GM23338 (cell line): ENCODE data around the gene KIAA0753. TPM values are rescaled to one million over a fixed set of nuclear protein-coding genes. Genes with fewer than 3 reads are reported as not detected.

ENCODE experiments used
- ATAC-seq: fragments of 200-7000 bp; cut with Tn5 transposase; 3 replicates; pipeline ENCODE4 v1.9.1; 2020
- DNase-seq: peaks from one replicate; pipeline ENCODE4 v3.0.0-alpha.2; 2015; ENCODE audit warnings: low spot score
- H2AFZ ChIP-seq: fragments of 200-600 bp; sonication (generic); 2 replicates; pipeline ENCODE4 v1.8.0; 2016; ENCODE audit warnings: antibody characterized with exemption, mild to moderate bottlenecking, moderate library complexity
- H3F3A ChIP-seq: fragments of 200-600 bp; sonication (generic); replicated peaks from 2 replicates; pipeline ENCODE4 v1.8.0; 2017; ENCODE audit warnings: antibody characterized with exemption, mixed run types, low read depth
- H3K27ac ChIP-seq: fragments of 200-600 bp; sonication (generic); 2 replicates; pipeline ENCODE4 v1.6.1; 2016; ENCODE audit warnings: low read depth
- H3K27me3 ChIP-seq: fragments of 200-600 bp; sonication (generic); 2 replicates; pipeline ENCODE4 v1.8.0; 2016; ENCODE audit warnings: mild to moderate bottlenecking, mixed run types, moderate library complexity; ENCODE audit not compliant: insufficient read depth
- H3K36me3 ChIP-seq: fragments of 200-600 bp; sonication (generic); 2 replicates; pipeline ENCODE4 v1.8.0; 2016; ENCODE audit warnings: mild to moderate bottlenecking; ENCODE audit not compliant: insufficient read depth
- H3K4me1 ChIP-seq: fragments of 200-600 bp; sonication (generic); 2 replicates; pipeline ENCODE4 v1.8.0; 2016; ENCODE audit warnings: mild to moderate bottlenecking, moderate library complexity; ENCODE audit not compliant: insufficient read depth
- H3K4me2 ChIP-seq: fragments of 200-600 bp; sonication (generic); 2 replicates; pipeline ENCODE4 v1.7.1; 2017; ENCODE audit warnings: mixed run types
- H3K4me3 ChIP-seq: fragments of 200-600 bp; sonication (generic); 2 replicates; pipeline ENCODE4 v1.6.1; 2016; ENCODE audit warnings: mixed run types
- H3K79me2 ChIP-seq: fragments of 200-600 bp; sonication (generic); replicated peaks from 2 replicates; pipeline ENCODE4 v1.8.0; 2017; ENCODE audit warnings: mild to moderate bottlenecking; ENCODE audit not compliant: insufficient read depth
- H3K9me2 ChIP-seq: fragments of 200-600 bp; sonication (generic); 2 replicates; pipeline ENCODE4 v1.8.0; 2017; ENCODE audit not compliant: insufficient read depth
- H4K20me1 ChIP-seq: fragments of 200-600 bp; sonication (generic); replicated peaks from 2 replicates; pipeline ENCODE4 v1.8.0; 2017; ENCODE audit warnings: mild to moderate bottlenecking; ENCODE audit not compliant: insufficient read depth
- H3K27ac Mint-ChIP-seq: 2 replicates; pipeline ENCODE4 v1.8.0; 2020; ENCODE audit warnings: inconsistent platforms, mild to moderate bottlenecking, moderate library complexity, mixed read lengths
- H3K27me3 Mint-ChIP-seq: 3 replicates; pipeline ENCODE4 v1.8.0; 2022; ENCODE audit warnings: low read depth, mild to moderate bottlenecking, moderate library complexity, mixed read lengths, inconsistent platforms; ENCODE audit not compliant: insufficient read depth, poor library complexity
- H3K36me3 Mint-ChIP-seq: 3 replicates; pipeline ENCODE4 v1.8.0; 2021; ENCODE audit warnings: low read depth, mild to moderate bottlenecking, inconsistent platforms, moderate library complexity, mixed read lengths
- H3K4me1 Mint-ChIP-seq: 3 replicates; pipeline ENCODE4 v1.8.0; 2020; ENCODE audit warnings: mild to moderate bottlenecking, inconsistent platforms, mixed read lengths
- H3K4me3 Mint-ChIP-seq: 3 replicates; pipeline ENCODE4 v1.8.0; 2021; ENCODE audit warnings: moderate library complexity, mild to moderate bottlenecking, inconsistent platforms, mixed read lengths
- H3K9me3 Mint-ChIP-seq: 3 replicates; pipeline ENCODE4 v1.8.0; 2020; ENCODE audit warnings: moderate library complexity, mild to moderate bottlenecking, inconsistent platforms, mixed read lengths
- CREB1 ChIP-seq: fragments of 250-450 bp; sonication (Bioruptor Pico); IDR thresholded peaks from 2 replicates; pipeline ENCODE4 v1.5.0; 2020; ENCODE audit warnings: low read depth, mild to moderate bottlenecking, moderate library complexity
- EZH2 ChIP-seq: fragments of 200-600 bp; sonication (generic); IDR thresholded peaks from one replicate; pipeline ENCODE4 v1.8.0; 2017; ENCODE audit warnings: antibody characterized with exemption, mild to moderate bottlenecking, low read depth; ENCODE audit not compliant: unreplicated experiment
- EZH2phosphoT487 ChIP-seq: fragments of 200-600 bp; sonication (generic); IDR thresholded peaks from one replicate; pipeline ENCODE4 v1.8.1; 2018; ENCODE audit warnings: antibody characterized with exemption; ENCODE audit not compliant: unreplicated experiment
- JUNB ChIP-seq: IDR thresholded peaks from one replicate; pipeline ENCODE4 v1.6.1; 2016; ENCODE audit warnings: antibody characterized with exemption; ENCODE audit not compliant: unreplicated experiment
- NANOG ChIP-seq: IDR thresholded peaks from 2 replicates; pipeline ENCODE4 v1.6.1; 2016; ENCODE audit warnings: antibody characterized with exemption, borderline replicate concordance
- POLR2AphosphoS5 ChIP-seq: IDR thresholded peaks from 2 replicates; pipeline ENCODE4 v1.6.1; 2016; ENCODE audit warnings: antibody characterized with exemption, low read depth
- STAT1 ChIP-seq: IDR thresholded peaks from one replicate; pipeline ENCODE4 v1.6.1; 2016; ENCODE audit warnings: antibody characterized with exemption; ENCODE audit not compliant: unreplicated experiment
- ZNF114 ChIP-seq: fragments of 250-450 bp; sonication (Bioruptor Pico); IDR thresholded peaks from 2 replicates; pipeline ENCODE4 v1.5.0; 2020; ENCODE audit warnings: mild to moderate bottlenecking, moderate library complexity
- ZNF331 ChIP-seq: fragments of 250-450 bp; sonication (Bioruptor Pico); IDR thresholded peaks from 2 replicates; pipeline ENCODE4 v1.5.0; 2020; ENCODE audit warnings: low read depth, mild to moderate bottlenecking, moderate library complexity
- polyA plus RNA-seq: library from polyadenylated mRNA; unstranded; fragments of >200 nt; fragmentation: Nextera tagmentation; extraction: Ambion mirVana; gene quantifications from 2 replicates; pipeline ENCODE4 v1.2.1, GENCODE V29; 2016
- total RNA-seq: library from RNA; depleted of rRNA; stranded (reverse); fragments of >200 nt; shearing (Covaris generic); gene quantifications from 2 replicates; pipeline ENCODE4 v1.2.3, GENCODE V29; 2014
- TF ChIP-seq, protein P1 (sequence below): IDR thresholded peaks from one replicate; pipeline ENCODE4 v1.6.1; 2018; ENCODE audit warnings: antibody characterized with exemption; ENCODE audit not compliant: unreplicated experiment
- TF ChIP-seq, protein P2 (sequence below): IDR thresholded peaks from 2 replicates; pipeline ENCODE4 v1.6.1; 2016; ENCODE audit warnings: antibody characterized with exemption
- TF ChIP-seq, protein P3 (sequence below): fragments of 250-450 bp; sonication (Bioruptor Pico); IDR thresholded peaks from 2 replicates; pipeline ENCODE4 v1.5.0; 2020; ENCODE audit warnings: mild to moderate bottlenecking, moderate library complexity
- TF ChIP-seq, protein P4 (sequence below), 2 experiments: fragments of 200-600 bp in 1 of 2; sonication (generic) in 1 of 2; conservative IDR thresholded peaks; 2 replicates each; pipeline versions ENCODE4 v1.5.1 to v1.6.1; 2016 to 2017; ENCODE audit warnings: antibody characterized with exemption in 2 of 2, low read depth in 2 of 2, mild to moderate bottlenecking in 2 of 2, moderate library complexity in 1 of 2

The KIAA0753 gene
- total and polyA plus RNA-seq, 2 experiments from 2014 or later = 6.0 to 27.8 TPM

- Histone ChIP-seq H3F3A (0 out of 2 replicates have a peak, but pooled peaks cover 3% of the 10 kb centered on the region), H3K36me3 (no peaks in the 10 kb centered on the region), H3K27me3 (peaks cover 38% of the 10 kb centered on the region), H3K9me2 (no peaks in the 10 kb centered on the region), H3K79me2 (no peaks in the 10 kb centered on the region), H3K27ac (no peak overlapping the region), H3K4me1 (peaks cover 2% of the 10 kb centered on the region; the same call in 1 of the 2 replicates), H2AFZ (no peak overlapping the region), H3K4me2 (no peak overlapping the region), H4K20me1 (no peaks in the 10 kb centered on the region), H3K4me3 (no peak overlapping the region)
- H3K27me3 Mint-ChIP-seq = peaks cover 26% of the 10 kb centered on the region
- DNase-seq (no peak), ATAC-seq (no peak)
- H3K4me1 Mint-ChIP-seq = peaks cover 14% of the 10 kb centered on the region
- no peaks in the 10 kb centered on the region for H3K36me3 Mint-ChIP-seq
- no peaks in the 10 kb centered on the region; the same call in 2 of the 3 replicates for H3K9me3 Mint-ChIP-seq
- TF ChIP-seq CREB1 (no peak), EZH2phosphoT487 (no peak), ZNF114 (CRISPR knock-in tag) (no peak), EZH2 (no peak), ZNF331 (CRISPR knock-in tag) (no peak), JUNB (no peak), NANOG (no peak), POLR2AphosphoS5 (no peak), STAT1 (no peak)
- TF ChIP-seq, protein P1, sequence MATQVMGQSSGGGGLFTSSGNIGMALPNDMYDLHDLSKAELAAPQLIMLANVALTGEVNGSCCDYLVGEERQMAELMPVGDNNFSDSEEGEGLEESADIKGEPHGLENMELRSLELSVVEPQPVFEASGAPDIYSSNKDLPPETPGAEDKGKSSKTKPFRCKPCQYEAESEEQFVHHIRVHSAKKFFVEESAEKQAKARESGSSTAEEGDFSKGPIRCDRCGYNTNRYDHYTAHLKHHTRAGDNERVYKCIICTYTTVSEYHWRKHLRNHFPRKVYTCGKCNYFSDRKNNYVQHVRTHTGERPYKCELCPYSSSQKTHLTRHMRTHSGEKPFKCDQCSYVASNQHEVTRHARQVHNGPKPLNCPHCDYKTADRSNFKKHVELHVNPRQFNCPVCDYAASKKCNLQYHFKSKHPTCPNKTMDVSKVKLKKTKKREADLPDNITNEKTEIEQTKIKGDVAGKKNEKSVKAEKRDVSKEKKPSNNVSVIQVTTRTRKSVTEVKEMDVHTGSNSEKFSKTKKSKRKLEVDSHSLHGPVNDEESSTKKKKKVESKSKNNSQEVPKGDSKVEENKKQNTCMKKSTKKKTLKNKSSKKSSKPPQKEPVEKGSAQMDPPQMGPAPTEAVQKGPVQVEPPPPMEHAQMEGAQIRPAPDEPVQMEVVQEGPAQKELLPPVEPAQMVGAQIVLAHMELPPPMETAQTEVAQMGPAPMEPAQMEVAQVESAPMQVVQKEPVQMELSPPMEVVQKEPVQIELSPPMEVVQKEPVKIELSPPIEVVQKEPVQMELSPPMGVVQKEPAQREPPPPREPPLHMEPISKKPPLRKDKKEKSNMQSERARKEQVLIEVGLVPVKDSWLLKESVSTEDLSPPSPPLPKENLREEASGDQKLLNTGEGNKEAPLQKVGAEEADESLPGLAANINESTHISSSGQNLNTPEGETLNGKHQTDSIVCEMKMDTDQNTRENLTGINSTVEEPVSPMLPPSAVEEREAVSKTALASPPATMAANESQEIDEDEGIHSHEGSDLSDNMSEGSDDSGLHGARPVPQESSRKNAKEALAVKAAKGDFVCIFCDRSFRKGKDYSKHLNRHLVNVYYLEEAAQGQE = no peak
- TF ChIP-seq, protein P2, sequence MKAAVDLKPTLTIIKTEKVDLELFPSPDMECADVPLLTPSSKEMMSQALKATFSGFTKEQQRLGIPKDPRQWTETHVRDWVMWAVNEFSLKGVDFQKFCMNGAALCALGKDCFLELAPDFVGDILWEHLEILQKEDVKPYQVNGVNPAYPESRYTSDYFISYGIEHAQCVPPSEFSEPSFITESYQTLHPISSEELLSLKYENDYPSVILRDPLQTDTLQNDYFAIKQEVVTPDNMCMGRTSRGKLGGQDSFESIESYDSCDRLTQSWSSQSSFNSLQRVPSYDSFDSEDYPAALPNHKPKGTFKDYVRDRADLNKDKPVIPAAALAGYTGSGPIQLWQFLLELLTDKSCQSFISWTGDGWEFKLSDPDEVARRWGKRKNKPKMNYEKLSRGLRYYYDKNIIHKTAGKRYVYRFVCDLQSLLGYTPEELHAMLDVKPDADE = no peak
- TF ChIP-seq, protein P3, sequence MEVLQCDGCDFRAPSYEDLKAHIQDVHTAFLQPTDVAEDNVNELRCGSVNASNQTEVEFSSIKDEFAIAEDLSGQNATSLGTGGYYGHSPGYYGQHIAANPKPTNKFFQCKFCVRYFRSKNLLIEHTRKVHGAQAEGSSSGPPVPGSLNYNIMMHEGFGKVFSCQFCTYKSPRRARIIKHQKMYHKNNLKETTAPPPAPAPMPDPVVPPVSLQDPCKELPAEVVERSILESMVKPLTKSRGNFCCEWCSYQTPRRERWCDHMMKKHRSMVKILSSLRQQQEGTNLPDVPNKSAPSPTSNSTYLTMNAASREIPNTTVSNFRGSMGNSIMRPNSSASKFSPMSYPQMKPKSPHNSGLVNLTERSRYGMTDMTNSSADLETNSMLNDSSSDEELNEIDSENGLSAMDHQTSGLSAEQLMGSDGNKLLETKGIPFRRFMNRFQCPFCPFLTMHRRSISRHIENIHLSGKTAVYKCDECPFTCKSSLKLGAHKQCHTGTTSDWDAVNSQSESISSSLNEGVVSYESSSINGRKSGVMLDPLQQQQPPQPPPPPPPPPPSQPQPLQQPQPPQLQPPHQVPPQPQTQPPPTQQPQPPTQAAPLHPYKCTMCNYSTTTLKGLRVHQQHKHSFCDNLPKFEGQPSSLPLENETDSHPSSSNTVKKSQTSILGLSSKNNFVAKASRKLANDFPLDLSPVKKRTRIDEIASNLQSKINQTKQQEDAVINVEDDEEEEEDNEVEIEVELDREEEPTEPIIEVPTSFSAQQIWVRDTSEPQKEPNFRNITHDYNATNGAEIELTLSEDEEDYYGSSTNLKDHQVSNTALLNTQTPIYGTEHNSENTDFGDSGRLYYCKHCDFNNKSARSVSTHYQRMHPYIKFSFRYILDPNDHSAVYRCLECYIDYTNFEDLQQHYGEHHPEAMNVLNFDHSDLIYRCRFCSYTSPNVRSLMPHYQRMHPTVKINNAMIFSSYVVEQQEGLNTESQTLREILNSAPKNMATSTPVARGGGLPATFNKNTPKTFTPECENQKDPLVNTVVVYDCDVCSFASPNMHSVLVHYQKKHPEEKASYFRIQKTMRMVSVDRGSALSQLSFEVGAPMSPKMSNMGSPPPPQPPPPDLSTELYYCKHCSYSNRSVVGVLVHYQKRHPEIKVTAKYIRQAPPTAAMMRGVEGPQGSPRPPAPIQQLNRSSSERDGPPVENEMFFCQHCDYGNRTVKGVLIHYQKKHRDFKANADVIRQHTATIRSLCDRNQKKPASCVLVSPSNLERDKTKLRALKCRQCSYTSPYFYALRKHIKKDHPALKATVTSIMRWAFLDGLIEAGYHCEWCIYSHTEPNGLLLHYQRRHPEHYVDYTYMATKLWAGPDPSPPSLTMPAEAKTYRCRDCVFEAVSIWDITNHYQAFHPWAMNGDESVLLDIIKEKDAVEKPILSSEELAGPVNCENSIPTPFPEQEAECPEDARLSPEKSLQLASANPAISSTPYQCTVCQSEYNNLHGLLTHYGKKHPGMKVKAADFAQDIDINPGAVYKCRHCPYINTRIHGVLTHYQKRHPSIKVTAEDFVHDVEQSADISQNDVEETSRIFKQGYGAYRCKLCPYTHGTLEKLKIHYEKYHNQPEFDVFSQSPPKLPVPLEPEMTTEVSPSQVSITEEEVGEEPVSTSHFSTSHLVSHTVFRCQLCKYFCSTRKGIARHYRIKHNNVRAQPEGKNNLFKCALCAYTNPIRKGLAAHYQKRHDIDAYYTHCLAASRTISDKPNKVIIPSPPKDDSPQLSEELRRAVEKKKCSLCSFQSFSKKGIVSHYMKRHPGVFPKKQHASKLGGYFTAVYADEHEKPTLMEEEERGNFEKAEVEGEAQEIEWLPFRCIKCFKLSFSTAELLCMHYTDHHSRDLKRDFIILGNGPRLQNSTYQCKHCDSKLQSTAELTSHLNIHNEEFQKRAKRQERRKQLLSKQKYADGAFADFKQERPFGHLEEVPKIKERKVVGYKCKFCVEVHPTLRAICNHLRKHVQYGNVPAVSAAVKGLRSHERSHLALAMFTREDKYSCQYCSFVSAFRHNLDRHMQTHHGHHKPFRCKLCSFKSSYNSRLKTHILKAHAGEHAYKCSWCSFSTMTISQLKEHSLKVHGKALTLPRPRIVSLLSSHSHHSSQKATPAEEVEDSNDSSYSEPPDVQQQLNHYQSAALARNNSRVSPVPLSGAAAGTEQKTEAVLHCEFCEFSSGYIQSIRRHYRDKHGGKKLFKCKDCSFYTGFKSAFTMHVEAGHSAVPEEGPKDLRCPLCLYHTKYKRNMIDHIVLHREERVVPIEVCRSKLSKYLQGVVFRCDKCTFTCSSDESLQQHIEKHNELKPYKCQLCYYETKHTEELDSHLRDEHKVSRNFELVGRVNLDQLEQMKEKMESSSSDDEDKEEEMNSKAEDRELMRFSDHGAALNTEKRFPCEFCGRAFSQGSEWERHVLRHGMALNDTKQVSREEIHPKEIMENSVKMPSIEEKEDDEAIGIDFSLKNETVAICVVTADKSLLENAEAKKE (CRISPR knock-in tag) = no peak
- TF ChIP-seq, protein P4, sequence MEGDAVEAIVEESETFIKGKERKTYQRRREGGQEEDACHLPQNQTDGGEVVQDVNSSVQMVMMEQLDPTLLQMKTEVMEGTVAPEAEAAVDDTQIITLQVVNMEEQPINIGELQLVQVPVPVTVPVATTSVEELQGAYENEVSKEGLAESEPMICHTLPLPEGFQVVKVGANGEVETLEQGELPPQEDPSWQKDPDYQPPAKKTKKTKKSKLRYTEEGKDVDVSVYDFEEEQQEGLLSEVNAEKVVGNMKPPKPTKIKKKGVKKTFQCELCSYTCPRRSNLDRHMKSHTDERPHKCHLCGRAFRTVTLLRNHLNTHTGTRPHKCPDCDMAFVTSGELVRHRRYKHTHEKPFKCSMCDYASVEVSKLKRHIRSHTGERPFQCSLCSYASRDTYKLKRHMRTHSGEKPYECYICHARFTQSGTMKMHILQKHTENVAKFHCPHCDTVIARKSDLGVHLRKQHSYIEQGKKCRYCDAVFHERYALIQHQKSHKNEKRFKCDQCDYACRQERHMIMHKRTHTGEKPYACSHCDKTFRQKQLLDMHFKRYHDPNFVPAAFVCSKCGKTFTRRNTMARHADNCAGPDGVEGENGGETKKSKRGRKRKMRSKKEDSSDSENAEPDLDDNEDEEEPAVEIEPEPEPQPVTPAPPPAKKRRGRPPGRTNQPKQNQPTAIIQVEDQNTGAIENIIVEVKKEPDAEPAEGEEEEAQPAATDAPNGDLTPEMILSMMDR (conservative IDR thresholded peaks at IDR 0.05; ENCODE audit: low read depth in 2 of 2) = no peak
- H3K27ac Mint-ChIP-seq = no peak overlapping the region
- no peak overlapping the region for H3K4me3 Mint-ChIP-seq
Observed at GRCh38 chr17:6660101-6660500, 19.6 kb upstream of the KIAA0753 start.
